ENCODE data around the gene EVI5. TPM values are rescaled to one million over a fixed set of nuclear protein-coding genes. Genes with fewer than 3 reads are reported as not detected.

EVI5 gene
- total and polyA plus RNA-seq, 3 experiments from 2014 or later, result 0.10 to 27.7 (median 27.4) TPM

DNA sequence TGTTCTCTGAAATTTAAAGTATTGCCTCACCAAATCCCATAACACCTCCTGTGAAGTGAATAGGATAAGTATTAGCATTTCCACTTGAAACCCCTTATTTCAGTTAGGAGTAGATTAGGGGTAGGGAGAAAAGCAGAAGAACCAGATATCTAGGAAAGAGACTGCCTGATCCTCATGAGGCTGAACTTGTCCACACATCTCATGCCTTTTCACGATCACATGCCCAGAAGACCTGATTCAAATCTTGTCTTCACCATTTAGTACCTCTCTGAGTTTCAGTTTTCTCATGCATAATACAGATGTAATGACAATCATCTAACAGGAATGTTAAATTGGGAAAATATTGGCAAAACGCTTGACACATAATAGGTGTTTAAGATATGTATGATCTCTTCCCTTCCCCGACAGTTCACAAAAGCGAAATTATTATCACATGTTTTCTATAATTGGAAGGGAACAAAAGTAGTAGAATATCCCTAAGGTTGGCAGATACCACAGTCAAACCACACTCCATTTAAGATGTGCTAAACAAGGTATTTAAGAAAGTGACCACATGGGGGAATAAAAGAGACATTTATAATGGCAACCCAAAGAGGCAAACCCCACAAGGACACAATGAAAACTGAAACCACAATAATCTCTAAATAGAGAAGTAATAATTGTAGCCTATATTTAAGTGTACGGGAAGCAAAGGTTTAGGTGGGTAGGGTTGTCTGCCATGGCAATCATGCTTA, 323.4 kb downstream of the EVI5 start:
- peaks cover 41% of the 10 kb centered on the region for H3K4me1 ChIP-seq (ENCODE audit: insufficient read depth, low read length)
- no peaks in the 10 kb centered on the region for H3K36me3 Mint-ChIP-seq
- peaks cover 41 to 66% (median 50%) of the 10 kb centered on the region in 3 donors for H3K4me1 Mint-ChIP-seq
- no peaks in the 10 kb centered on the region for H3K9me3 ChIP-seq (ENCODE audit: low read length)
- no peaks in the 10 kb centered on the region for H3K36me3 ChIP-seq (ENCODE audit: insufficient read depth, low read length)
- H3K27me3 Mint-ChIP-seq, result peaks cover 0 to 2% of the 10 kb centered on the region in 2 donors
- H3K27me3 ChIP-seq (ENCODE audit: insufficient read depth, low read length, poor library complexity, severe bottlenecking), result no peaks in the 10 kb centered on the region
- H3K9me3 Mint-ChIP-seq, result no peaks in the 10 kb centered on the region
- peak overlapping the region in 3 of 7 donors; percentile 1 to 32 (median 27) for H3K4me3 Mint-ChIP-seq
- no peak overlapping the region for H3K4me3 ChIP-seq (ENCODE audit: low read length)
- DNase-seq, result no peak
- ChIA-PET CTCF (interaction anchor here (2.0 kb wide), 1 partner anchor 23 kb away, joined by 8 read pairs; no protein-coding TSS in a partner anchor), POLR2A (no interaction called here)
- peak overlapping the region in 2 of 8 donors; percentile 1 to 29 for H3K27ac Mint-ChIP-seq
- no peak overlapping the region for H3K27ac ChIP-seq (ENCODE audit: low read depth, low read length)

DNA sequence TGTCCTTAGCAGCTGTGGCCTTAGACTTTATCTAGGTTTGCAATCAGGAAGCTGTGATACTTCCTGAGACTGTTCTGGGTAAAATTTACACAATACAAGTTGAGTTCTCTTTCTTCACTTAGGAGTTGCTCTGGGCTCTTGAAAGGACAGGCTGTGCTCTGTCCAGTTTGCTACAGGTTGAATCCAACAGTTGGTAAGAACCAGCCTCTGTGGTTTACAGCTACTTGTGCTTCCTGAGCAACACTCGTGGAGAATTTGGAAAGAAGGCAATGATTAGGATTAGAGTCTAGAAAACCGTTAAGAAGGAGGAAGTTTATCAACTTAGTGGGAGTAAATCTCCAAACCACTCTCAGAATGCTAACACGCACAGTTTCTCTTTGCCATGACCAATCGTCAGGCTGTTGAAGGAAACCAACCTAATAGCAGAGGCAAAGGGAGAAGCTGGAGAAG, 325.0 kb downstream of the EVI5 start:
- ChIA-PET POLR2A (interaction anchor here (0.8 kb wide), 1 partner anchor 94 kb away, joined by 3 read pairs; no protein-coding TSS in a partner anchor), CTCF (interaction anchor here (2.0 kb wide), 1 partner anchor 24 kb away, joined by 8 read pairs; no protein-coding TSS in a partner anchor)
- peak overlapping the region in 6 of 7 donors; percentile 19 to 83 (median 64) for H3K4me3 Mint-ChIP-seq
- peak overlapping the region; percentile 34 for H3K27ac ChIP-seq (ENCODE audit: low read depth, low read length)
- no peaks in the 10 kb centered on the region for H3K36me3 Mint-ChIP-seq
- no peak for DNase-seq
- H3K27me3 ChIP-seq (ENCODE audit: insufficient read depth, low read length, poor library complexity, severe bottlenecking), result no peaks in the 10 kb centered on the region
- no peaks in the 10 kb centered on the region for H3K9me3 ChIP-seq (ENCODE audit: low read length)
- peaks cover 33 to 50% (median 36%) of the 10 kb centered on the region in 3 donors for H3K4me1 Mint-ChIP-seq
- peak overlapping the region in 7 of 8 donors; percentile 12 to 89 (median 58) for H3K27ac Mint-ChIP-seq
- H3K27me3 Mint-ChIP-seq, result peaks cover 0 to 2% of the 10 kb centered on the region in 2 donors
- H3K9me3 Mint-ChIP-seq, result no peaks in the 10 kb centered on the region
- no peaks in the 10 kb centered on the region for H3K36me3 ChIP-seq (ENCODE audit: insufficient read depth, low read length)
- no peak overlapping the region for H3K4me3 ChIP-seq (ENCODE audit: low read length)
- peaks cover 31% of the 10 kb centered on the region for H3K4me1 ChIP-seq (ENCODE audit: insufficient read depth, low read length)

Other genes with a start within 250 kb of the EVI5 start
- gene RPL5, start 46.9 kb upstream of the EVI5 start, total RNA-seq, result 1,000 to 10,000 TPM; 1,428 to 1,468 TPM
- 2,256 TPM for gene RPL5, start 46.9 kb upstream of the EVI5 start, polyA plus RNA-seq
- 10 to 100 TPM; 10.9 to 12.9 TPM for gene DIPK1A, start 176.4 kb upstream of the EVI5 start, total RNA-seq
- gene DIPK1A, start 176.4 kb upstream of the EVI5 start, polyA plus RNA-seq, result 15.7 TPM

Measured in CD8-positive, alpha-beta memory T cell (primary cell).